AG09319 (cell line): Measurements from ENCODE around the gene MYO18B.
"Not testable (repeated sequence)": the region's sequence is repeated elsewhere in the genome, so short reads cannot be mapped to it uniquely, and the experiment has no call there.

ENCODE experiments used
- DNase-seq: peaks from one replicate; pipeline ENCODE4 v3.0.0-alpha.2; 2010; ENCODE audit warnings: low read depth; ENCODE audit errors: extremely low read depth
- TF ChIP-seq, protein P1 (sequence below): IDR thresholded peaks from 2 replicates; pipeline ENCODE4 v1.5.1; 2011; ENCODE audit warnings: low read depth, mild to moderate bottlenecking, inconsistent platforms, low read length, moderate library complexity

The MYO18B gene

DNA sequence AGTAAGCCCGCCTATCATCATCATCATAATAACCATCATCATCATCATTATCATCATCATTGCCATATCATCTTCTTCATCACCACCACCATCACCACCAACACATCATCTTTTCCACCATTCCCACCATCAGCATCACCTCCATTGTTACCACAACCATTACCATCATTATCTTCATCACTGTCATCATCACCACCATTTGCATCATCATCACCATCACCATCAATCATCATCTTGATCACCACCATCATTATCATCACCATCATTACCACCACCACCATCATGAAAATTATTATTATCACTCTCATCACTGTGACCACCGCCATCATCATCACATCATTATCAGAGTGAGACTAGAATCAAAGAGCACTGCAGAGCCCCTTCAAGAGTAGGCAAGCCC lies 227.9 kb downstream of the MYO18B start:
- DNase-seq = no peak
- TF ChIP-seq, protein P1, sequence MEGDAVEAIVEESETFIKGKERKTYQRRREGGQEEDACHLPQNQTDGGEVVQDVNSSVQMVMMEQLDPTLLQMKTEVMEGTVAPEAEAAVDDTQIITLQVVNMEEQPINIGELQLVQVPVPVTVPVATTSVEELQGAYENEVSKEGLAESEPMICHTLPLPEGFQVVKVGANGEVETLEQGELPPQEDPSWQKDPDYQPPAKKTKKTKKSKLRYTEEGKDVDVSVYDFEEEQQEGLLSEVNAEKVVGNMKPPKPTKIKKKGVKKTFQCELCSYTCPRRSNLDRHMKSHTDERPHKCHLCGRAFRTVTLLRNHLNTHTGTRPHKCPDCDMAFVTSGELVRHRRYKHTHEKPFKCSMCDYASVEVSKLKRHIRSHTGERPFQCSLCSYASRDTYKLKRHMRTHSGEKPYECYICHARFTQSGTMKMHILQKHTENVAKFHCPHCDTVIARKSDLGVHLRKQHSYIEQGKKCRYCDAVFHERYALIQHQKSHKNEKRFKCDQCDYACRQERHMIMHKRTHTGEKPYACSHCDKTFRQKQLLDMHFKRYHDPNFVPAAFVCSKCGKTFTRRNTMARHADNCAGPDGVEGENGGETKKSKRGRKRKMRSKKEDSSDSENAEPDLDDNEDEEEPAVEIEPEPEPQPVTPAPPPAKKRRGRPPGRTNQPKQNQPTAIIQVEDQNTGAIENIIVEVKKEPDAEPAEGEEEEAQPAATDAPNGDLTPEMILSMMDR = no peak

DNA sequence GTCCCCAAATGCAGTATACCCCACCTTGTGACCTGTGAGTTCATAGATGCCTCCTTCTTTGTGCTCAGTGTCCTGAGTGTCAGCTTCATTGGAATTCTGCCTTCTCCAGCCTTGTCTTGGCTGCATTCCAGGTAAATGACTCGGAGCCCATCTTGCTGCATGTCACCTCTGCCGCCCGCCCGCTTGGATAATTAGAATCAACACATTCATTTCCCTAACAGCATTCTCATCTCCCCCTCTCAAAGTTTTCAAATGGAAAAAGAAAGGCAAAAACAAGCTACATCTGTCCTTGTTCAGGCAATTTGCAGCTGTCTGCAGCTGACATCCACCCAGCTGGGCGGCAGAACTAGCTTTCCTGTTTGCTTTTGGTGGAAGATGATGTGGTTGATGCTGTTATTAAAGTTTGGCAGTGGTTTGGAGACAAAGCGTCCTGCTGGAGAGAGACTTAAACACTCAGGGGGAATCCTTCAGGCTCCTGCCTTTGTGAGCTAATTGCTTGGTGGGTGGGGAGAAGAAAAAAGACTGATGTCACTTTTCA lies 228.5 kb downstream of the MYO18B start:
- TF ChIP-seq, protein P1 = no peak
- DNase-seq = no peak

DNA sequence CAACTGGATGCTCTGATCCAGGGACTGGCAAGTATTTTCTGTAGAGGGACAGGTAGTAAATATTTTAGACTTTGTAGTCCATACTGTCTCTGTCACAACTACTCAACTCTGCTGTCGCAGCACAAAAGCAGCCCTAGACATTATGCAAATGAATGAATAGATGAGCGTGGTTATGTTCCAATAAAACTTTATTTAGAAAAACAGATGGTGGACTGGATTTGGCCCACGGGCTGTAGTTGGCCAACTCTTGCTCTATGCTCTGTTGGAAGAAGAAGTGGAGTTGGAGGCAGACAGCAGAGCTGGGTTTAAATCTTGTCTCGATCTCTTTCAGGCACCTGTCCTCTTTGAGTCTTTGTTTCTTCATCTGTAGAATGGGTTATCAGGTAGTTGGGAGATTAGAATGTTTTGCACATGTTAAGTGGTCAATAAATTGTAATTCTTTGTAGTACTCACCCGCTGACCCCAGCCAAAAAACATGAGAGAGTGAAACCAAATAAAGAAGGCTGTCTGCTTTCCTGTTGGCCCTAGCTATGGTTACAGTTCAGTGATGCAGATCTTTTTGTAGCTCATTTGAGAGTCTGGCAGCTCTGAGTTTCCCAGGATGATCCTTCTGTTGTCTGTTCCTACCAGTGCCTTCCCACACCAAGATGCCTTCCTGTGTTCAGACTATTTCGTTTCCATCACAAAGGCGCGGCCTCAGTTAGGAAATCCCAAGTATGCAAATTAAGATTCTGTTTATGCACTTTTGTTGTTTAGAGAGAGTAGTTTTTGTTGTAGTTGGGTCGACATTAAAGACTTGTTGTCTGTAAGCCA lies 229.2 kb downstream of the MYO18B start:
- DNase-seq = no peak
- TF ChIP-seq, protein P1 = no peak

GRCh38 chr22:25972397-25972796 lies 230.4 kb downstream of the MYO18B start:
- TF ChIP-seq, protein P1 = no peak

GRCh38 chr22:25976356-25976755 lies 234.4 kb downstream of the MYO18B start:
- DNase-seq = no peak
- TF ChIP-seq, protein P1 = no peak

More at GRCh38 chr22:25972397-25972796, 230.4 kb downstream of the MYO18B start:
- no peak for DNase-seq

GRCh38 chr22:25979968-25980367 lies 238.0 kb downstream of the MYO18B start:
- TF ChIP-seq, protein P1 = no peak
- DNase-seq = no peak

DNA sequence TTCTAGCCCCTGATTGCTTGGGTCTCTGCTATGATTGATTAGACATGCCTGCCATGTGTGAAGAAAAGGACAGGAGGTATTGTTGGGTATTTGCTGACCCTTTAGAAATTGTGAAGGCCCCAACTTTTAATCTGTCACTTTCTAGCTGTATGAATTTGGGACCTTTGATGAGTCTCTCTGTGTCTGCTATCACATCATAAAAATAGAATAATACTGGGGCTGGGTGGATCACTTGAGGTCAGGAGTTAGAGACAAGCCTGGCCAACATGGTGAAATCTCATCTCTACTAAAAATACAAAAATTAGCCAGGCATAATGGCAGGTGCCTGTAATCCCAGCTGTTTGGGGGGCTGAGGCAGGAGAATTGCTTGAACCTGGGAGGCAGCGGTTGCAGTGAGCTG lies 242.9 kb downstream of the MYO18B start:
- DNase-seq = not testable (repeated sequence)
